HG03457 (cell line): ENCODE data around the gene FOXQ1.
"Not testable (repeated sequence)": the region's sequence is repeated elsewhere in the genome, so short reads cannot be mapped to it uniquely, and the experiment has no call there.

Source experiments
- ATAC-seq: cut with Tn5 transposase; IDR thresholded peaks from one replicate; pipeline ENCODE4 v1.9.1; 2021; ENCODE audit warnings: moderate number of reproducible peaks; ENCODE audit not compliant: unreplicated experiment

The FOXQ1 gene

GRCh38 chr6:1290805-1291204, 21.1 kb upstream of the FOXQ1 start:
- ATAC-seq: no peak

- ATAC-seq: no peak
These were observed 20.5 kb upstream of the FOXQ1 start for GRCh38 chr6:1291381-1291780.

- no peak for ATAC-seq
These were observed 16.5 kb upstream of the FOXQ1 start for GRCh38 chr6:1295420-1295819.

- ATAC-seq: no peak
These were observed 15.8 kb upstream of the FOXQ1 start for GRCh38 chr6:1296079-1296478.

- no peak for ATAC-seq
These were observed 15.4 kb upstream of the FOXQ1 start for GRCh38 chr6:1296542-1296941.

GRCh38 chr6:1297746-1298145, 14.2 kb upstream of the FOXQ1 start:
- ATAC-seq: no peak

GRCh38 chr6:1298768-1299167, 13.1 kb upstream of the FOXQ1 start:
- no peak for ATAC-seq

- ATAC-seq: no peak
These were observed 5.8 kb upstream of the FOXQ1 start for GRCh38 chr6:1306133-1306532.

GRCh38 chr6:1309366-1309765, 2.5 kb upstream of the FOXQ1 start:
- ATAC-seq: no peak

- no peak for ATAC-seq
These were observed 1.1 kb upstream of the FOXQ1 start for GRCh38 chr6:1310628-1311399.

GRCh38 chr6:1312203-1312472, 240 bp downstream of the FOXQ1 start:
- no peak for ATAC-seq

- no peak for ATAC-seq
These were observed 822 bp downstream of the FOXQ1 start for GRCh38 chr6:1312473-1313367.

GRCh38 chr6:1313384-1313766, 1.5 kb downstream of the FOXQ1 start:
- no peak for ATAC-seq

GRCh38 chr6:1313767-1314503, 2.0 kb downstream of the FOXQ1 start:
- no peak for ATAC-seq

GRCh38 chr6:1314617-1315016, 2.7 kb downstream of the FOXQ1 start:
- no peak for ATAC-seq

GRCh38 chr6:1315201-1315559, 3.3 kb downstream of the FOXQ1 start:
- no peak for ATAC-seq

- ATAC-seq: no peak
These were observed 3.9 kb downstream of the FOXQ1 start for GRCh38 chr6:1315560-1316386.

GRCh38 chr6:1316489-1316971, 4.6 kb downstream of the FOXQ1 start:
- ATAC-seq: no peak

GRCh38 chr6:1317302-1317815, 5.5 kb downstream of the FOXQ1 start:
- ATAC-seq: no peak

- ATAC-seq: no peak
These were observed 6.1 kb downstream of the FOXQ1 start for GRCh38 chr6:1318036-1318435.

- ATAC-seq: not testable (repeated sequence)
These were observed 6.7 kb downstream of the FOXQ1 start for GRCh38 chr6:1318584-1318983.
